AG09319 (cell line): ENCODE results near the gene FNDC3B.

Experiments used
- DNase-seq: peaks from one replicate; pipeline ENCODE4 v3.0.0-alpha.2; 2010; ENCODE audit warnings: low read depth; ENCODE audit errors: extremely low read depth
- CTCF ChIP-seq: IDR thresholded peaks from 2 replicates; pipeline ENCODE4 v1.5.1; 2011; ENCODE audit warnings: low read depth, mild to moderate bottlenecking, inconsistent platforms, low read length, moderate library complexity

FNDC3B gene

DNA sequence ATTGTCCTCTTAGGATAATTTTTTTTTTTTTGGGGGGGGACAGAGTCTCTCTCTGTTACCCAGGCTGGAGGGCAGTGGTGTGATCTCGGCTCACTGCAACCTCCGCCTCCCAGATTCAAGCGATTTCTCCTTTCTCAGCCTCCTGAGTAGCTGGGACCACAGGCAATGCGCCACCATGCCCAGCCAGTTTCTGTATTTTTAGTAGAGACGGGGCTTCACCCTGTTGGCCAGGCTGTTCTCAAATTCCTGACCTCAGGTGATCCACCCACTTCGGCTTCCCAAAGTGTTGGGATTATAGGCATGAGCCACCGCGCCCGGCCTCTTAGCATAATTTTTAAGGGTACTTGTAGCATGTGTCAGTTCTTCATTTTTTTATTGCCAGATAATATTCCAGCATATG lies 122.6 kb downstream of the FNDC3B start:
- no peak for TF ChIP-seq CTCF
- DNase-seq = no peak

- no peak for DNase-seq
- TF ChIP-seq CTCF = no peak
Measured at GRCh38 chr3:172163320-172163719, 123.9 kb downstream of the FNDC3B start.

DNA sequence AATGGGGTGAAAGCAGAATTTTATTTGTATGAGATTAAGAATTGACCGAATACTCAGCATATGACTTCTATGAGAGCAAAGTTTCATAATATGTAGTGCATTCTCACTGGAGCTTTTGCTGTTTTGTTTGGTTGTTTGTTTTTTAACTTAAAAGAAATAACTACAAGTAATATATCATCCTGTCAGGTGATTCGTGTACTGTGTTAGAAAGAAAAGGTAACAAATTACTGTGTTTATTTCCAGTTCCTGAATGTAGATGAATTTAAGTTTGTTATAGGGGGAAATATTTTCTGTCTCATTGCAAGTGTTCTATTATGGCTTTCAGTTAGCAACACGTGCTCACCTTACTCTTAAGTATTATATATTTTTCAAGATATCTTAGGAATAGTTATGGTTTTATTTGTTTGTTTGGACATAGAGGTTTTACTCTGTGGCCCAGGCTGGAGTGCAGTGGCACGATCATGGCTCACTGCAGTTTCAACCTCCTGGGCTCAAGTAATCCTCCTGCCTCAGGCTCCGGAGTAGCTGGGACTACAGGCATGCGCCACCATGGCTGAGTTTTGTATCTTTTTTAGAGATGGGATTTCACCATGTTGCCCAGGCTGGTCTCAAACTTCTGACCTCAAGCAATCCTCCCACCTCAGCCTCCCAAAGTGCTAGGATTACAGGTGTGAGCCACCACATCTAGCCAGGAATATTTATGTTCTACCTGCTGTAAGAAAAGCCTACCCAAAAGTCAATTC lies 125.4 kb downstream of the FNDC3B start:
- TF ChIP-seq CTCF = no peak

GRCh38 chr3:172166261-172166660 lies 126.9 kb downstream of the FNDC3B start:
- no peak for DNase-seq
- no peak for TF ChIP-seq CTCF

More for the DNA sequence above, 125.4 kb downstream of the FNDC3B start:
- DNase-seq = no peak

- DNase-seq = no peak
Measured at GRCh38 chr3:172166890-172167289, 127.5 kb downstream of the FNDC3B start.

GRCh38 chr3:172167892-172168648 lies 128.7 kb downstream of the FNDC3B start:
- TF ChIP-seq CTCF = no peak
- DNase-seq = no peak

More at GRCh38 chr3:172166890-172167289, 127.5 kb downstream of the FNDC3B start:
- no peak for TF ChIP-seq CTCF

DNA sequence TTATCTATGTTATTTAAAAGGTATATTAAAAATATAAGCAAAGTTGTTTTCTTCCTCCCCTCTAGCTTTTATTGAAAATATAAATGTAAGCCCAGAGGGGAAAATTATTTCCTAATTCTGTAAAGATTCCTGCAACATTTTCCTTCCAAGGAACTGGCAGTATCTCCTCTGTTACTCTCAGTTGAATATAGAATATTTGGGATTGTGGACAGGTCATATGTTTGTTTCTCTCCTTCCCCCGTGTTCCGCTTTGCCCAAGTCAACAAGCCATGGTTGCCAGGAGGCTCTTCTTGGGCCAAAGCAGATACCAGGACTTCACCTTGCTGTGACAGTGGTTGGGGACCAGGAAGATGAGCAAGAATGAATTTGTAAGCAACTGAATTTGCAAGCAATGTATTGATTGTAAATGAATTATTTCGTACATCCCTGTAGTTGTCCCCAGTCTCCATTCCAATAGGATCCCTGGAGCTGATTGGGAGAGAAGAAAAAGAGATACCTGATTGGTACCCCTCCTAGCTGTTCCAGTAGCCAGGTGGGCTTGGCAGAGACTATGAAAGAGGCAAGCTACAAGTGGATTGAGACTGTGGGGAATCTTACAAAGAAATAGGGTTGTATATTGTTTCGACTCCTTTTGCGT lies 130.8 kb downstream of the FNDC3B start:
- no peak for DNase-seq
- no peak for TF ChIP-seq CTCF
